Activated T-cell treated with anti-CD3 and anti-CD28 coated beads, Interleukin-2, amount 50 U/mL, for 4 hours (primary cell): Measurements from ENCODE around the gene CAMSAP1. TPM values are rescaled to one million over a fixed set of nuclear protein-coding genes. Genes with fewer than 3 reads are reported as not detected.

Experiments
- ATAC-seq, 2 donors: fragments of 200-7000 bp; cut with Tn5 transposase; one replicate each; pipeline ENCODE4 v1.10.0; 2021
- DNase-seq: peaks from one replicate; pipeline ENCODE4 v3.0.0-alpha.2; 2020
- H3K27me3 Mint-ChIP-seq: one replicate; pipeline ENCODE4 v1.8.0; 2021; ENCODE audit warnings: low read depth, mixed read lengths
- H3K36me3 Mint-ChIP-seq: one replicate; pipeline ENCODE4 v1.8.0; 2022; ENCODE audit warnings: mixed read lengths; ENCODE audit not compliant: insufficient read depth
- H3K4me1 Mint-ChIP-seq: one replicate; pipeline ENCODE4 v1.8.0; 2021; ENCODE audit warnings: low read depth, mixed read lengths
- H3K4me3 Mint-ChIP-seq: one replicate; pipeline ENCODE4 v1.8.0; 2021; ENCODE audit warnings: mild to moderate bottlenecking, moderate library complexity, mixed read lengths
- H3K9me3 Mint-ChIP-seq: one replicate; pipeline ENCODE4 v1.8.0; 2021; ENCODE audit warnings: mixed read lengths
- total RNA-seq, 3 donors: library from RNA; stranded (reverse); gene quantifications; one replicate each; pipeline ENCODE4 v1.2.1, GENCODE V29; 2021

The CAMSAP1 gene
- total RNA-seq, 3 donors from 2014 or later, result 26.7 to 37.4 (median 29.2) TPM

- Mint-ChIP-seq H3K36me3 (no peaks in the 10 kb centered on the region), H3K4me1 (no peaks in the 10 kb centered on the region), H3K9me3 (no peaks in the 10 kb centered on the region), H3K4me3 (no peak overlapping the region), H3K27me3 (no peaks in the 10 kb centered on the region)
- ATAC-seq (no peak), DNase-seq (no peak)
These were observed 147.6 kb downstream of the CAMSAP1 start for GRCh38 chr9:135759676-135760300.

- Mint-ChIP-seq H3K4me1 (no peaks in the 10 kb centered on the region), H3K4me3 (no peak overlapping the region), H3K9me3 (no peaks in the 10 kb centered on the region), H3K36me3 (no peaks in the 10 kb centered on the region), H3K27me3 (no peaks in the 10 kb centered on the region)
- ATAC-seq (no peak), DNase-seq (no peak)
These were observed 148.5 kb downstream of the CAMSAP1 start for GRCh38 chr9:135758870-135759269.

Other genes with a start within 250 kb of the CAMSAP1 start
- not detected for gene LCN9, start 244.2 kb downstream of the CAMSAP1 start, total RNA-seq
- gene SOHLH1, start 208.1 kb downstream of the CAMSAP1 start, total RNA-seq, result not detected
- under 1 TPM in 1 of 3 donors, not detected in 2; 0.05 TPM for gene KCNT1, start 205.4 kb downstream of the CAMSAP1 start, total RNA-seq
- 10 to 100 TPM; 30.4 to 33.4 (median 31.4) TPM for gene UBAC1, start 53.8 kb upstream of the CAMSAP1 start, total RNA-seq
- 1 to 10 TPM; 5.9 to 6.2 (median 6.0) TPM for gene NACC2, start 187.7 kb upstream of the CAMSAP1 start, total RNA-seq
- 10 to 100 TPM; 46.3 to 47.4 (median 46.5) TPM for gene TMEM250, start 211.3 kb upstream of the CAMSAP1 start, total RNA-seq